GM19468 (cell line): ENCODE results near the gene TMOD1.

Experiments
- ATAC-seq: cut with Tn5 transposase; IDR thresholded peaks from one replicate; pipeline ENCODE4 v1.9.1; 2021; ENCODE audit warnings: mild to moderate bottlenecking, moderate library complexity, moderate number of reproducible peaks; ENCODE audit not compliant: unreplicated experiment; ENCODE audit errors: extremely low read depth

TMOD1 gene

GRCh38 chr9:97625620-97626019 is 124.2 kb downstream of the TMOD1 start:
- no peak for ATAC-seq

- no peak for ATAC-seq
Observed at GRCh38 chr9:97627624-97628023, 126.2 kb downstream of the TMOD1 start.

GRCh38 chr9:97628668-97629067 is 127.2 kb downstream of the TMOD1 start:
- ATAC-seq, result no peak

GRCh38 chr9:97629156-97629555 is 127.7 kb downstream of the TMOD1 start:
- no peak for ATAC-seq

GRCh38 chr9:97630591-97630990 is 129.1 kb downstream of the TMOD1 start:
- ATAC-seq, result no peak

- no peak for ATAC-seq
Observed at GRCh38 chr9:97632248-97632984, 130.9 kb downstream of the TMOD1 start.

GRCh38 chr9:97632985-97633858 is 131.8 kb downstream of the TMOD1 start, which contains the start of the genes NCBP1 and TSTD2:
Gene NCBP1, plus strand, starts transcription at chr9:97633821. Its CDS starts 61 bp downstream, at chr9:97633882.
Gene TSTD2, minus strand, starts transcription at chr9:97633368. Its CDS starts 5,806 bp downstream, at chr9:97627562.
- peak; percentile 82 for ATAC-seq

GRCh38 chr9:97633859-97634490 is 132.5 kb downstream of the TMOD1 start:
- ATAC-seq, result no peak

- ATAC-seq, result no peak
Observed at GRCh38 chr9:97635026-97635425, 133.6 kb downstream of the TMOD1 start.

GRCh38 chr9:97636903-97637302 is 135.4 kb downstream of the TMOD1 start:
- no peak for ATAC-seq

- ATAC-seq, result no peak
Observed at GRCh38 chr9:97638666-97639065, 137.2 kb downstream of the TMOD1 start.

- ATAC-seq, result no peak
Observed at GRCh38 chr9:97640325-97640724, 138.9 kb downstream of the TMOD1 start.

- ATAC-seq, result no peak
Observed at GRCh38 chr9:97645720-97646119, 144.3 kb downstream of the TMOD1 start.

GRCh38 chr9:97647996-97648395 is 146.5 kb downstream of the TMOD1 start:
- ATAC-seq, result no peak
